HG03575 (cell line): Measurements from ENCODE around the gene LRBA.

ENCODE experiments used
- ATAC-seq: cut with Tn5 transposase; IDR thresholded peaks from one replicate; pipeline ENCODE4 v1.9.1; 2021; ENCODE audit not compliant: unreplicated experiment, insufficient number of reproducible peaks, low FRiP score; ENCODE audit errors: extremely low read depth

Gene LRBA

DNA sequence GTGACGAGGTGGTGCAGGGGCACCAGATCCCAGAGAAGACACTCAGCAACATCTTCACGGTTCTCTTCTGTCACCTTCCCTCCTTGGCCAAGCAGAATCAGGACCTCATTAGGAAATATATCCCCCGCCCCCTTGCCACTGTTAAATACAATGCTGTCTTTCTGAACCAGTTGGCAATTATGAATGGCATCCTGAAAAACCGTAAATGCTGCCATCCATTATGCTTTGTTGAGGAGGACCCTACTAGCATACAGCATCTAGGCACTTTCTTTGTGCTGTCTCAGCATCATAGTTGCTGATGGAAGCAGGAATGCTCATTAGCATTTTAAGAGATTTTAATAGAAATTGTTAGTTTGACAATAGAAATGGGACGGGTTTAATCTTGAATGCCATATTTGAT lies 798.4 kb downstream of the LRBA start:
- ATAC-seq: no peak

GRCh38 chr4:150215601-150216000 lies 799.5 kb downstream of the LRBA start:
- ATAC-seq: no peak
